Stimulated activated CD8-positive, alpha-beta memory T cell treated with anti-CD3 and anti-CD28 coated beads, Interleukin-7, amount 100 ng/mL, for 48 hours (primary cell): Measurements from ENCODE around the gene ISCU.

Experiments used
- DNase-seq, 2 donors: peaks; one replicate each; pipeline ENCODE4 v3.0.0-alpha.2; 2020; ENCODE audit warnings: low read depth in 1 of 2; ENCODE audit errors: extremely low read depth in 1 of 2

Gene ISCU

DNA sequence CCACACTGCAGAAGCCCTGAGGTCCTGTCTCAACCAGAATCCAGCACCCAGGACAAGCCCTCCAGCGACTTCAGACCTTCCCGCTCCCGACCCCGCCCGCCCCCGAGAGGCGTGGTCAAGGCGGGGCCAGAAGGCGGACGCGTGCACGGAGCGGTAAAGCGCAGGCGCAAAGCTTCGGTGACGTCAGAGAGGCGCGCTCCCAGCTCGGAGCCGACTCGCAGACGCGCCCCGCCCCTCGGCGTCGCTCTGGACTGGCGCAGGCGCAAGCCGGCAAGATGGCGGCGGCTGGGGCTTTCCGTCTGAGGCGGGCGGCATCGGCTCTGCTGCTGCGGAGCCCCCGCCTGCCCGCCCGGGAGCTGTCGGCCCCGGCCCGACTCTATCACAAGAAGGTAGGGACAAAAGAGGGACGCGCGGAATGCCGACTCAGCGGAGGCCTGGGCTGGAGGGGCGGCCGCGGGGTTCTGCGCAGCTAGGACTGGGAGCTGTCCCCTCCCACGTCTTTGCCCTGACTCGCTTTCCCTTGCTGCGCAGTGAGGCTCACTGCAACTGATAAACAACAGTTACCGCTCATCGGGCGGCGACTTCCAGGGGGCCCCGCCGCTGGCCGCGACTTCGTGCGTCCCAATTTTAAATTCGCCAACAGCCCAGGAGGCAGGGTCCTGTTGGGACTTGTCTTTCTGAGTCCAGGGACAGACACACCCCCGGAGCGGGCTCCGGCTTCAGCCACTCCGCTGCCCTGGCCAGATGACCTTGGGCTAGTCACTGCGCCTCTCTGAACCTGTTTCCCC, at the start of gene ISCU:
Gene ISCU, plus strand, starts transcription at position 249 of the 788 bp plus-strand sequence. Its CDS starts 27 bp downstream, at position 276.
- DNase-seq, result peak; percentile 95 to 99

GRCh38 chr12:108514468-108514972, 47.9 kb upstream of the ISCU start:
- no peak for DNase-seq

DNA sequence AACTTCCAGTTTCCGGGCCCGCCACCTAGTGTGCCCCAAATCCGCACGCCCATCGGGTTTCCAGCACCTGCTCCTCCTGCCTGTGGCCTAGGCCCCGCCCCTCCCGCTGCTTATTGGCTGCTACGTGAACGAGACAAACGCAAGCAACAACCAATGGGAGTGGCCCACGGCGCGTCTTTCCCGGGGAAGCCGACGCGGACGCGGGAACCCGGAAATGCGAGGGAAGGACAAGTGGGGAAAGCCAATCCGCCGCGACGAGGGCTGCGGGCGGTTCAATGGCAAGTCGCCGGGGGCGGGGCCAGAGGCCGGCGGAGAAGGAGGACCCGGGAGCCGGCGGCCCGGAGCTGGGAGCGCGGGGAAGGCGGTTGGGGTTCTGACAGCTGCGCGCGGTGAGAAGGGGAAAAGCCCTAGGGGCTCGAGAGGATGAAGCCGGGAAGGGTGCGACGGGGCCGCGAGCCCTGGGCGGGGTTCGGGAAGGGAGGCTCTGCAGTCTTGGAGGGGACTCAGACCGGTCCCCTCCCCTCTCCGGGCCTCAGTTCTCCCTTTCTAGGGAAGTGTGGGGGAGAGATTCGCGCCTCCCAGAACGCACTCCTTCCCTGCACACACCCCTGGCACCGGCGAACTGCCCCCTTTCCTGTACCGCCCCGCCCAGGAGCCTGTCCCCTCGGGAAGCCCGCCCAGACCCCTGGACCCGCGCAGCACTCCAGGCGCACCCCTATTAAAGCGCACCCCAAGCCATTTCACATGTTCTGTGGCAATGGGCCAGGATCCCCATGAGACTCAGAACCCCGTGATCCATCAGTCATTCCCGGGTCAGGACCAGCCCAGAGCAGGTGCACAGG, 47.2 kb upstream of the ISCU start, which contains the start of gene FICD:
Gene FICD, plus strand, starts transcription at position 305 of the 842 bp plus-strand sequence. CDS start 1,696 bp downstream, outside the sequence.
- peak; percentile 97 to 100 for DNase-seq

GRCh38 chr12:108515916-108516315, 46.5 kb upstream of the ISCU start:
- no peak for DNase-seq

DNA sequence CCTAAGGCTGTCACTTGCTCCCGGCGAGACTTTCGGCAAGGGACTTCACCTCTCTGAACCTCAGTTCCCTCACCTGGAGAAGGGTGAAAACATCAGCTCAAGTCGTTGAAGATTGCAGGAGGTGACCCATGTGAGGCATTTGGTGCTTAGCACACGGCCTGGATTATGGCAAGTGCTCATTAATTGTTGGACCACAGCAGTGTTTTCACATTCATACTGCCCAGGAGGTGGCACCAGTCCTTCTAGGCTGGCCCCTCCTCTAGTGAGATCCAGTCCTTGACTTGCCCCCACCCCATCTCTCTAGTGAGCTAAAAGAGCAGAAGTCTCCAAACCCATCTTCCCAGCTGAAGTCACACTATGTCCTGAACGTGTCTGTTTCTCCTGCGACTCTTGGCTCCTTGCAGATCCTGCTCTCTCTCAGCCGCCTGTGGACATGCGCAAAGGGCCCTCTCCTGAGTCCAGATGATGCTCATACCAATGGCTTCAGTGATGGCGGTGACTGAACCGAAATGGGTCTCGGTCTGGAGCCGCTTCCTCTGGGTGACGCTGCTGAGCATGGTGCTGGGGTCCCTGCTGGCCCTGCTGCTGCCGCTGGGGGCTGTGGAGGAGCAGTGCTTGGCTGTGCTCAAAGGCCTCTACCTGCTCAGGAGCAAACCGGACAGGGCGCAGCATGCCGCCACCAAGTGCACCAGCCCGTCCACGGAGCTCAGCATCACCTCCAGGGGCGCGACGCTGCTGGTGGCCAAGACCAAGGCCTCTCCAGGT, 45.7 kb upstream of the ISCU start:
- DNase-seq, result no peak

GRCh38 chr12:108517288-108518100, 44.9 kb upstream of the ISCU start:
- no peak for DNase-seq

- DNase-seq, result no peak
These were observed 44.2 kb upstream of the ISCU start for GRCh38 chr12:108518101-108518715.

- DNase-seq, result no peak
These were observed 43.5 kb upstream of the ISCU start for GRCh38 chr12:108518716-108519496.

DNA sequence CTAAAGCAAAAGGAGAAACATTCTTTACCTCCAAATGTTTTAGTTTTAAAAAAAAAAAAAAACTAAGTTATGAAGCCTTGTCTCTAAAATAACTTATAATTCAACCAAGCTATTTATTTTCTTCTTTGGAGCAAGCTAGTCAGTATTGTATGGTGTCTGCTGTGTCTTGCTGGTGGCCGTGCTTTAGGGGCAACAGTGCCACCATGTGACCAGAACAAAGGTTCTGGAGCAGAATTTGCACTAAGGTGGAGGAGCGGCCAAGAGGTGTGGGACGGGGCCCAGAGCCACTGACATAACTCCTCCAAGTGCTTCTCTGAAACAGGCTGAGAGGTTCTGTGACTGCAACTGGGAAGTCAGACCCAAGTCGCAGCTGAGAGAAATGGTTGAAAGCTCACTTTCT, 42.8 kb upstream of the ISCU start:
- DNase-seq, result no peak

GRCh38 chr12:108523365-108523764, 39.0 kb upstream of the ISCU start:
- no peak for DNase-seq

DNA sequence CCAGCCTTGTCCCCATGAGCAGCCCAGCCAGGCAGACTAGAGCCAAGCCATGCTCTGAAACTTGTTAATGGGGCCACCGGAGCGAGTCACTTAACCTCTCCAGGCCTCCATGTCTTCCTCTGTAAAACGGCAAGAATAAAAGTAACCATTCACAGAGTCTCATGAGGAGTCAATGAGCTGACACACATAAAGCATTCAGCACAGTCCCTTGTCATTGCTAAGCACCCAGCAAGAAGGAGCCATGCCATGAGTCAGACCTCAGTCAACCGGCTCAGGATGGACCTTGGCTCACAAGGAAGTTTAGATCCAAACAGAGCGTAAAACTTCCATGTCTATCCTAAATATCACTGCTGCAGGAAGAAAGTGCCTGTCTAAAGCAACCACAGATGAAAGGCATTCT, 36.7 kb upstream of the ISCU start:
- no peak for DNase-seq

GRCh38 chr12:108526482-108527165, 35.8 kb upstream of the ISCU start:
- DNase-seq, result no peak

DNA sequence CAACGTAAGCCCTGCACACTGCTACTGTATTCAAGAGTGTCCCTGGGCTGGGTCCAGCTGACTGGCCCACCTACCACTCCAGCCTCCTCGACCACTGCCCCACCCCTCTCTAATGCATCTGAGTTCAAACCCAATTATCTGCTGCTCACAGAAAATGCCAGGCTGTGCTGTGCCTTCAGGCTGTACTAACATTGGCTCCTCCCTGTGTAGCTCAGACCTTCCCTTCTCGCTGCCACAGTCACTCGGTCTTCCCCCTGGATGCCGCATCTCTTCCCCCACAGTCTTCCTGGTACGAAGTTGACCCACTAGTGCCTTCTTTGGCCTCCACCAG, 35.3 kb upstream of the ISCU start:
- DNase-seq, result no peak

GRCh38 chr12:108530161-108530560, 32.2 kb upstream of the ISCU start:
- no peak for DNase-seq

DNA sequence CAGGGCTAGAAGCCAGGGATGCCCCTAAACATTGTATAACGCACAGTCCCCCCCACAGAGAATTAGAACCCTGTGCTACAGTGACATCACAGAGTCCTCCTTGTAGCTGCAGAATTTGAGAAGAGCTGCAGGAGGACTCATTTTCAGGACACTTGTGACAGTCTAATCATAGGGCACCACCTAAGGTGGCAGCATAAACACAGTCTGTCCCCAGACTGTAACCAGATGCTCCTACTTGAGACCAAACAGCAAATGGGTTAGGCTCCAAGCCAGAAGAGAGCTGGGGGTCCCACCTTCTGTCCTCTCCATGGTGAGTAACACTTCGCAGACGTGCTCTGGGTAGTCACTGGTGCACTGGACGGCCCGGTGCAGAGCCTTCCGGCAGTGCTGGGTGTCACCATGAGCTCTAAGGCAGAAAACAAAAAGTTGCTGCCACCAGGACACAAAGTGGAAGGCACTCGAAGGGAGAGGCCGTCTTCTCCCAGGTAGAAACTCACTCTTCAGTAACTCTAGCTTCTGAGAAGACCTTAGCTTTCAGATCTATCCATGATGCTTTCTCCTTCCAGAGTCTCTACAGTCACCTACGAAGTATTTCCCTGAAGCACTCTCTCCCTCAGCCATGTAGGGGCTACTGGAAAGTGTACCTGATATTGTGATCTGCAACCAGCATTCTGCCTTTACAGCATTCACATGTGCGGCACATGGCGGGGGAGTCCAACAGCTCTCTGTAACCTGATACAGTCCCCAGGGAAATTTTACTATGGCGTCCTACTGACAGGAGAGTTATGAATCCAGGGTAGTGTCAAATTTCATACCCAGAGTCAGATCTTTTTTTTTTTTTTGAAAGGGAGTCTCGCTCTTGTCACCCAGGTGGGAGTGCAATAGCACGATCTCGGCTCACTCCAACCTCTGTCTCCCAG, 30.2 kb upstream of the ISCU start:
- no peak for DNase-seq

GRCh38 chr12:108538146-108538545, 24.2 kb upstream of the ISCU start:
- DNase-seq, result no peak

DNA sequence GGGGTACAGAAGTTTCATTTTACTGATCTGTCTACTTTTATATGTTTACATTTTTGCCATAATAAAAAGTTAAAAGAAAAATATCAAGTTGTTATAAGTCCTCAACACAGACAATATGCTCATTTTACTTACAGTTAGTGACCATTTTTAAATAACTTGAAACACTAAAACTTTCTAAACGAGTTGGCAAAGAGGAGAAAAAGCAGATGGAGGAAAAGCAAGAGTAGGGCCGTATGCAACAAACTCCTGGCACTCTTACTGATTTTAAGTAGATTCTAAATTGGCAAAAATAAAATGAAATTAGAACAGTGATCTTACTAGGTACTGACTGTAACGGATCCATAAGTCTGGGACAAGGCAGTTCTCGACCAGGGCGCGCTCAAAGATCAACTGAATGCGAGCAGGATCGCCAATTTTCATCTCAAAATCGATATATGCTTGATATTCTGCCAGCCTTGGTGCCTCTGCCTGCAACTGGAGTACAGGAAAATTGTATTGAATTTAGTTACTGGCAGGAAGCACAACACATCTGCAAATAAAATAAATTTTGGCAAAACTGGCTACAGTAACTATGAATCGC, 23.7 kb upstream of the ISCU start:
- no peak for DNase-seq
